ENCODE results near the gene SPATS2.

The SPATS2 gene

GRCh38 chr12:49539406-49540228 is 172.4 kb downstream of the SPATS2 start:
- no peaks in the 10 kb centered on the region for H3K36me3 Mint-ChIP-seq
- peaks cover 17% of the 10 kb centered on the region for H3K4me1 Mint-ChIP-seq
- H3K4me3 Mint-ChIP-seq = peak overlapping the region; percentile 64
- no peaks in the 10 kb centered on the region for H3K9me3 Mint-ChIP-seq
- no peaks in the 10 kb centered on the region for H3K27me3 Mint-ChIP-seq
- peak overlapping the region; percentile 17 for H3K27ac Mint-ChIP-seq

- no peaks in the 10 kb centered on the region for H3K9me3 Mint-ChIP-seq
- H3K4me3 Mint-ChIP-seq = peak overlapping the region; percentile 50
- no peaks in the 10 kb centered on the region for H3K27me3 Mint-ChIP-seq
- peaks cover 17% of the 10 kb centered on the region for H3K4me1 Mint-ChIP-seq
- no peaks in the 10 kb centered on the region for H3K36me3 Mint-ChIP-seq
- peak overlapping the region; percentile 19 for H3K27ac Mint-ChIP-seq
Measured at GRCh38 chr12:49540229-49541139, 173.2 kb downstream of the SPATS2 start.

DNA sequence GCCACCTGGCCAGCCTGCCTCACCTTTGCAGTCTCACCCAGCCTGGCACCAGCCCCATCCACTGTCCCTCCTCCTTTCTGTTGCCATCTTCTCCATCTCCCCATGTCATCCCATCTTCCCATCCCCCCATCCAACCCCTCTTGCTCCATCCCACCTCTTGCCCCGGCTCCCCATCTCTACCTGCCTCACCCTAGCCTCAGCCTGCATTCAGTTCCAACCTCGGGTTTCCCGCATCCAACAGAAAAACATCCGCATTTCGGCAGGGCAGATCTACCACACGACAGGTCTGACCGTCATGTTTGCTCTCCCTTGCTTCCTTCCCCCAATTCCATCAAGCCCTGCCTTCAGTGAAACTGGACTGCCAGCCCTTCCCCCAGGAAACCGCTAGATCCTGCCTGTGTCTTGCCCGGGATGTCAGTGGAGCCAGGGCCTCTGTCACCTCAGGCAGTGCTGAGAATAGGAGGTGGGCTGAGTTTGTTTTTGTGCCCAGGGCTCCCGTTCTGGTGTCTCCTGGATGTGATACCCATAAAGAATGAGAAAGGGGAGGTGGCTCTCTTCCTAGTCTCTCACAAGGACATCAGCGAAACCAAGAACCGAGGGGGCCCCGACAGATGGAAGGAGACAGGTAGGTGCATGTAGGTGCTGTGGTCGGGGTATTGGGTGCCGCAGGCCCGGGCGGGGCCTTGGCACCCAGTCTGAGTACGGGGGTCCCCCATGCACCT is 174.0 kb downstream of the SPATS2 start:
- H3K4me3 Mint-ChIP-seq = peak overlapping the region; percentile 20
- no peak overlapping the region for H3K27ac Mint-ChIP-seq
- peaks cover 17% of the 10 kb centered on the region for H3K4me1 Mint-ChIP-seq
- no peaks in the 10 kb centered on the region for H3K36me3 Mint-ChIP-seq
- no peaks in the 10 kb centered on the region for H3K27me3 Mint-ChIP-seq
- no peaks in the 10 kb centered on the region for H3K9me3 Mint-ChIP-seq

DNA sequence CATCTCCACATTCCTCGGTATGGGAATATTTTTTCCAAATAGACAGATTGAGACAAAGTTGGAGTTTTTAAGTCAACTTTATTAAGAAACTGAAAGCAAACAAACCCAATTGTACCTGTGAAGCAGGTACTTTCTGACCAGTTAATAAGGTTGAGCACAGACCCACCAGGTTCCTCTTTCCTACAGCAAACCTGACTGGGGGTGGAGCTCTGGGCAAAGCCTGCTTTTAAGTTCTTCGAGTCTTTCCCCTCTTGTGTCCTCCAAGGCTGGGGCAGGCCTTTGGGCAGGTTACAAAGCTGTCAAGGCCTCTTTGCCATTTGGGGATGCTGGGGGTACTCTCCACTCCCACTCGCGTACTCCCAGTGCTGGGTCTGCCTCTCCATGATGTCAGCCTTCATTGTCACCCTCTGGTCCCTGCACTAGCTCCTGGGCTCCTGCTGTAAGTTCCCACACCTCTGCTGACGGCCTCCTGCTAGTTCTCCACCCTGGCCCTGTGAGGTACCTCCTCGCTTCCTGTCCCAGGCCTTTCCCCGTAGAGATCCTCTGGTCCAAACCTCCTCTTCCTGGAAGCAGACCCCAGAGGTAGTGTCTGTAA is 174.7 kb downstream of the SPATS2 start:
- H3K27ac Mint-ChIP-seq = no peak overlapping the region
- H3K36me3 Mint-ChIP-seq = no peaks in the 10 kb centered on the region
- H3K9me3 Mint-ChIP-seq = no peaks in the 10 kb centered on the region
- H3K4me1 Mint-ChIP-seq = peaks cover 17% of the 10 kb centered on the region
- H3K4me3 Mint-ChIP-seq = no peak overlapping the region
- H3K27me3 Mint-ChIP-seq = no peaks in the 10 kb centered on the region

DNA sequence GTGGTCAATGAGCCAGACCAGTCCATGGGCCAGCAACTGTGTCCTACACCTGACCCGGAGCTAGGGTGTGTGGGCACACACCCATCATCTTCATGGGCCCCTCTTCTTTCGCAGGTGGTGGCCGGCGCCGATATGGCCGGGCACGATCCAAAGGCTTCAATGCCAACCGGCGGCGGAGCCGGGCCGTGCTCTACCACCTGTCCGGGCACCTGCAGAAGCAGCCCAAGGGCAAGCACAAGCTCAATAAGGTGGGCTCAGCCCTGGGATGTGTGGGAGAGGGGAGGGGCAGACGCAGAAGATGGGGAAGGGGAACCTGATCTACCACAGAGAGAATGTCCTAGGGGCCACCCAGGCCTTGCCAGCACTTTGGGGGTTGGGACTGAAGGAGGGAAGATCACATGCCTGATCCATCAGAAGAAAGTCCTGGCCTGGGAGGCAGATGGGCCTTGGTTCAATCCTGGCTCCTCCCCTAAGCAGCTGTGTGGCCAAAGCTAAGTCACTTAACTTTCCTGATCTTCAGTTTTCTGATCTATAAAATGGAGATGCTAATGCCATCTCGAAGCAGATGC is 175.4 kb downstream of the SPATS2 start:
- H3K4me3 Mint-ChIP-seq = no peak overlapping the region
- no peaks in the 10 kb centered on the region for H3K9me3 Mint-ChIP-seq
- H3K27me3 Mint-ChIP-seq = no peaks in the 10 kb centered on the region
- H3K4me1 Mint-ChIP-seq = peaks cover 17% of the 10 kb centered on the region
- no peak overlapping the region for H3K27ac Mint-ChIP-seq
- H3K36me3 Mint-ChIP-seq = no peaks in the 10 kb centered on the region

DNA sequence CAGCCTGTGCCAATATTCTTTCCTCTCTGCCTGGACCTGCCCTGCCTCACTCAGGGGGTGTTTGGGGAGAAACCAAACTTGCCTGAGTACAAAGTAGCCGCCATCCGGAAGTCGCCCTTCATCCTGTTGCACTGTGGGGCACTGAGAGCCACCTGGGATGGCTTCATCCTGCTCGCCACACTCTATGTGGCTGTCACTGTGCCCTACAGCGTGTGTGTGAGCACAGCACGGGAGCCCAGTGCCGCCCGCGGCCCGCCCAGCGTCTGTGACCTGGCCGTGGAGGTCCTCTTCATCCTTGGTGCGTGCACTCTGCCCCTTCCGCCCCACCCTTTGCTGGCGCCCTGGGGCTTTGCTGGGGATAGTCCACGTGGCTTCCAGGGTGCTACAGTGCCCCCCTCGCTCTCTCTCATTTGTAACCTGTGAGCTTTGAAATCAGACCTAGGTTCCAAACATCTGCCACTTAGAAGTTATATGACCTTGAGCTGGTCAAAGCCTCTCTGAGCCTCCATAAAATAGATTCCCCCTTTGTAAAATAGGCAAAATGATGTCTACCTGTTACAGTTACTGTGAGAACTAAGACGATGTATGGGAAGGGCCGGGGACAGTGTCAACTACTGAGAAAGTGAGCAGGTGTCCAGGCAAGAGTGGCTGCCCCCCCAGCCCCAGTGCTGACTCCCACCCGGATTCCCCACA is 176.1 kb downstream of the SPATS2 start:
- Mint-ChIP-seq H3K4me1 (peaks cover 22% of the 10 kb centered on the region), H3K36me3 (no peaks in the 10 kb centered on the region), H3K27ac (no peak overlapping the region), H3K27me3 (peaks cover 2% of the 10 kb centered on the region), H3K4me3 (no peak overlapping the region), H3K9me3 (no peaks in the 10 kb centered on the region)

DNA sequence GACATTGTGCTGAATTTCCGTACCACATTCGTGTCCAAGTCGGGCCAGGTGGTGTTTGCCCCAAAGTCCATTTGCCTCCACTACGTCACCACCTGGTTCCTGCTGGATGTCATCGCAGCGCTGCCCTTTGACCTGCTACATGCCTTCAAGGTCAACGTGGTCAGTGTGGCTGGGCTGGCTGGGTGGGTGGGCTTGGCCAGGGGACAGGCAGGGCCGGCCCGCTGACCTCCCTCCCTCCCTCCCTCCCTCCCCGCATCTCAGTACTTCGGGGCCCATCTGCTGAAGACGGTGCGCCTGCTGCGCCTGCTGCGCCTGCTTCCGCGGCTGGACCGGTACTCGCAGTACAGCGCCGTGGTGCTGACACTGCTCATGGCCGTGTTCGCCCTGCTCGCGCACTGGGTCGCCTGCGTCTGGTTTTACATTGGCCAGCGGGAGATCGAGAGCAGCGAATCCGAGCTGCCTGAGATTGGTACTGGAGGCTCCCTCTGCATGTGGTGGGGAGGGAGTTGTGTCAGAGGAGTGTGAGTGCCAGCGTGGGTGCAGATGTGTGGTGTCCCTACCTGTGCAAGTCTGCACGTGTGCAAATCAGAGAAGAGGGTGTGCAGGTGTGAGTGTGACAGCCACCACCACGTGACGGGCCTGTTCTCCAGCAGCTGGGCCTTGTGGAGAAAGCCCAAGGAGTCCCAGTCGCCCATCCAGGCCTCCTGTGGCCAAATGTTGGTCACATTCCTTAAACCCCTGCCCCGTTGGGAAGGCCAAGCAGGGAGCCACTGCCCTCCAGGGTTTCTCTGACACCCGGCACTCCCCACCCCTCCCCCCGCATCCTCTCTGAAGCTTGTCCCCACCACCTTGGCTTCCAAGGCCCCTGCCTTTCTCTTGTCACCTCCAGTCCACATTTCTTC is 176.9 kb downstream of the SPATS2 start:
- Mint-ChIP-seq H3K36me3 (no peaks in the 10 kb centered on the region), H3K9me3 (no peaks in the 10 kb centered on the region), H3K27ac (no peak overlapping the region), H3K4me3 (no peak overlapping the region), H3K27me3 (peaks cover 2% of the 10 kb centered on the region), H3K4me1 (peaks cover 26% of the 10 kb centered on the region)

DNA sequence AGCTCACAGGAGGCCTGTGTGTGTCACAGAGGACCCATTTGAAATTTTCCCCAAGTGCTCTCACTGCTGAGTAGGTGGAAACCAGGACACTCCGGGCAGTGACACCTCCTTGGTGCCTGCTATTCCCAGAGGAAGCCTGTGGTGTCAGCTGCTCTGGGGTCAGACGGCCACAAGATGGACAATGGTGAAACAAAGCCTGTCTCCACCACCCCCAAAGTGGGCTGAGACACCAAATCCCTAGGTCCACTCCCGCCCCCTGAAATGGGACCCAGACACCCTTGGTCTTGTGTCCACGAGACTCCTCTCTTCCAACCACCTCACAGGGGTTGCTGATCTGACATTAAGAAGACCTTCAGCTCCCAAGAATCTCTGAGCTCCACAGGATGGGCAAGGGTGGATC is 178.6 kb downstream of the SPATS2 start:
- Mint-ChIP-seq H3K4me3 (no peak overlapping the region), H3K27me3 (peaks cover 2% of the 10 kb centered on the region), H3K36me3 (no peaks in the 10 kb centered on the region), H3K4me1 (peaks cover 19% of the 10 kb centered on the region), H3K9me3 (no peaks in the 10 kb centered on the region), H3K27ac (no peak overlapping the region)

DNA sequence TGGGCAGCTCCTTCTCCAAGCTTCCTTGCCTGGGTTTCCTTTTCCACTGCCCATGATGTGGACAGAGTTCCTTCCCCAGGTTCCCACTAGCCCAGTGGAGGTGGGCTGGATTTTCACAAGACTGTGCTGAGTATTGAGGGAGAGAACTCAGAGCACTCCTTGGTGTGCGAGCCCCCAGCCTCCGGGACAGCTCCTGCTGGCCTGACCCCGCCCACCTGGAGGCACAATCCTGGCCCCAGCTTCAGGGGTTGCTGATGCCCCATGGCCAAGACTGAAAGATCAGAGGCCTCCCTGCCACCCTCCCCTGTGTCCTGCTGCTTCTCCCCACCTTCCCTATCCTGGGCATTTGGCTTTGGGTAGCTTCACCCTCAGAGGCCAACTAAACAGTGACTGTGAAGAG is 179.2 kb downstream of the SPATS2 start:
- no peak overlapping the region for H3K27ac Mint-ChIP-seq
- no peaks in the 10 kb centered on the region for H3K9me3 Mint-ChIP-seq
- peaks cover 2% of the 10 kb centered on the region for H3K27me3 Mint-ChIP-seq
- H3K4me1 Mint-ChIP-seq = peaks cover 13% of the 10 kb centered on the region
- no peaks in the 10 kb centered on the region for H3K36me3 Mint-ChIP-seq
- no peak overlapping the region for H3K4me3 Mint-ChIP-seq

DNA sequence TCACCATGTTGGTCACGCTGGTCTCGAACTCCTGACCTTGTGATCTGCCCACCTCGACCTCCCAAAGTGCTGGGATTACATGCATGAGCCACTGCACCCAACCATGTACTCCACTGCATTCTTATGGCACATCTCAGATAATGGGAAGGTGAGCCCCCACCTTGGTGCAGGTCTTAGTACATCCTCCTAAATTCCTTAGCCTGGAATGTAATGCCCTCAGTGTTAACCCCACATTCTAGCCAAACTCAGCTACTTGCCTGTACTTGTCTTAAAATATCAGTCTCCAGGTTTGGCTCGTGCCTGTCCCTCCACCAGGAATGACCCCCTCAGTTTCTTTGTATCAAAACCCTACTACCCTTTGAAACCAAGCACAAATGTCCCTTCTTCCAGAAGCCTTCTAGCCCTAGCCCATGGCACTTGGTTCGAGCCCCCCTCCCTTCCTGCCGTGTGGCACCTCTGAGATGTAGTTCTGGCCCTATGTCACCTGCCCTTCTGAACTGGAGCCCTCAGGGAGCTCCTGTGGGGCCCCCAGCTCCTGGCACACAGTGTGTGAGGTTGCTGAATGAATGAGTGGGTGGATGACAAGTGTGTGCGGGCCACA is 179.9 kb downstream of the SPATS2 start:
- Mint-ChIP-seq H3K36me3 (no peaks in the 10 kb centered on the region), H3K27ac (no peak overlapping the region), H3K27me3 (peaks cover 2% of the 10 kb centered on the region), H3K9me3 (no peaks in the 10 kb centered on the region), H3K4me1 (peaks cover 11% of the 10 kb centered on the region), H3K4me3 (peak overlapping the region; percentile 15)

- H3K4me1 Mint-ChIP-seq = peaks cover 9% of the 10 kb centered on the region
Measured at GRCh38 chr12:49548481-49548821, 181.2 kb downstream of the SPATS2 start.

GRCh38 chr12:49548822-49549648 is 181.8 kb downstream of the SPATS2 start:
- H3K27me3 Mint-ChIP-seq = peaks cover 2% of the 10 kb centered on the region
- H3K4me3 Mint-ChIP-seq = peak overlapping the region; percentile 78
- H3K27ac Mint-ChIP-seq = no peak overlapping the region

More at GRCh38 chr12:49548481-49548821, 181.2 kb downstream of the SPATS2 start:
- no peaks in the 10 kb centered on the region for H3K9me3 Mint-ChIP-seq
- H3K27me3 Mint-ChIP-seq = peaks cover 2% of the 10 kb centered on the region
- H3K27ac Mint-ChIP-seq = no peak overlapping the region
- peak overlapping the region; percentile 78 for H3K4me3 Mint-ChIP-seq
- no peaks in the 10 kb centered on the region for H3K36me3 Mint-ChIP-seq

More at GRCh38 chr12:49548822-49549648, 181.8 kb downstream of the SPATS2 start:
- no peaks in the 10 kb centered on the region for H3K9me3 Mint-ChIP-seq
- no peaks in the 10 kb centered on the region for H3K36me3 Mint-ChIP-seq
- H3K4me1 Mint-ChIP-seq = peaks cover 9% of the 10 kb centered on the region

Measured in activated naive CD4-positive, alpha-beta T cell treated with anti-CD3 and anti-CD28 coated beads, Interleukin-2, amount 50 U/mL, for 24 hours (primary cell).